ENCODE results near the gene TRAF4.

TRAF4 gene

GRCh38 chr17:28748852-28749515, 5.2 kb downstream of the TRAF4 start:
- DNase-seq (ENCODE audit: low read depth) = no peak
- no peak for TF ChIP-seq CTCF (conservative IDR thresholded peaks at IDR 0.05; ENCODE audit: low read length)

DNA sequence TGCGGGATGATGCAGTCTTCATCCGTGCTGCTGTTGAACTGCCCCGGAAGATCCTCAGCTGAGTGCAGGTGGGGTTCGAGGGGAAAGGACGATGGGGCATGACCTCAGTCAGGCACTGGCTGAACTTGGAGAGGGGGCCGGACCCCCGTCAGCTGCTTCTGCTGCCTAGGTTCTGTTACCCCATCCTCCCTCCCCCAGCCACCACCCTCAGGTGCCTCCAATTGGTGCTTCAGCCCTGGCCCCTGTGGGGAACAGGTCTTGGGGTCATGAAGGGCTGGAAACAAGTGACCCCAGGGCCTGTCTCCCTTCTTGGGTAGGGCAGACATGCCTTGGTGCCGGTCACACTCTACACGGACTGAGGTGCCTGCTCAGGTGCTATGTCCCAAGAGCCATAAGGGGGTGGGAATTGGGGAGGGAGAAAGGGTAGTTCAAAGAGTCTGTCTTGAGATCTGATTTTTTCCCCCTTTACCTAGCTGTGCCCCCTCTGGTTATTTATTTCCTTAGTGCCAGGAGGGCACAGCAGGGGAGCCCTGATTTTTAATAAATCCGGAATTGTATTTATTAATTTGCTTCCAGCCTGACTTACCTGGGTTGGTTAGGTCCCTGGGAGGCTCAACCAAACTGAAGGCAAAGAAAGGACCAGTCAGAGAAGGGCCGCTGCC, 5.8 kb downstream of the TRAF4 start:
- TF ChIP-seq CTCF (conservative IDR thresholded peaks at IDR 0.05; ENCODE audit: low read length) = no peak
- DNase-seq (ENCODE audit: low read depth) = no peak
- H3K4me3 ChIP-seq (ENCODE audit: low read length) = no peak overlapping the region

More at GRCh38 chr17:28748852-28749515, 5.2 kb downstream of the TRAF4 start:
- no peak overlapping the region for H3K4me3 ChIP-seq (ENCODE audit: low read length)

DNA sequence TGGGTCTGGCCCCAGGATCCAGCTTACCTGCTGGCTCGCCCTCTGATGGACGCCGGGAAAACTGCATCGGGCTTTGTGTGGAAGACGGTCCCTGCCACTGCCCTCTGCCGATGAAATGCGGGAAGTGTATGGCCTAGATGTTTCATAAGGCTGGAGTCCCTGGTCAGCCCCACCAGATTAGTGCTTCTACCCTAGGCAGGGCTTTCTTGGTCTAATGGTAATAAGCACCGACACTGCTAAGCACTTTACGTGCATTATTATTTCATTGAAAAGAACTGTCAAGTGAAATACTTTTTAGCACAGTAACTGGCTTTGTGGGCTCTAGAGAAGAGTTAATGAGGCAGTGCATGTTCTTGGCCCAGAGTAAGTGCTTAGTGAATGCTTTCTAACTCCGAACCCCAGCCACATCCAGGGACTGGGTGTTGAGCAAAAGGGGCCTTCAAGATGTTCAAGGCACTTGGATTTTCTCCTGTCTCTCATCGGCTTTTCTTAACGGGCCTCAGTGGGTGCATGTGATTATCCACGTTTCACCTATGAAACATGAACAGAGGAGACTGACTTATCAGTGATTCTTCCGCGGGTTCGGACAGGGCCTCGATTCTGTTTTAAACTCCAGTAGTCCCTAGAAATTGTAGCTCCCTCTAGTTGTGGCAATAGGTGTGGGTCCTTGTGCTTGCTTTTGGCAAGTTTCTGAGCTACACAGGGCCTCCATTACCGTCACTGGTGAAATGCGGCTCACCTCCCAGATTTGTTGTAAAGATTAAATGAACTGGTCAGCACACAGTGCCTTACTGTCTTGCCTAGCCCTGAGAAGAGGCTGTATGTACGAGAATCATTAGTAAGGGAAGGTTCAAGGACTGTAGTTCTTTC, 6.6 kb downstream of the TRAF4 start:
- no peak overlapping the region for H3K4me3 ChIP-seq (ENCODE audit: low read length)
- peak; percentile 100 for TF ChIP-seq CTCF (conservative IDR thresholded peaks at IDR 0.05; ENCODE audit: low read length)
- peak; percentile 90 for DNase-seq (ENCODE audit: low read depth)

GRCh38 chr17:28751600-28752366, 8.0 kb downstream of the TRAF4 start:
- no peak for DNase-seq (ENCODE audit: low read depth)
- no peak overlapping the region for H3K4me3 ChIP-seq (ENCODE audit: low read length)
- no peak for TF ChIP-seq CTCF (conservative IDR thresholded peaks at IDR 0.05; ENCODE audit: low read length)

- no peak for DNase-seq (ENCODE audit: low read depth)
- TF ChIP-seq CTCF (conservative IDR thresholded peaks at IDR 0.05; ENCODE audit: low read length) = no peak
- no peak overlapping the region for H3K4me3 ChIP-seq (ENCODE audit: low read length)
Measured at GRCh38 chr17:28755486-28755885, 11.7 kb downstream of the TRAF4 start.

GRCh38 chr17:28756049-28756804, 12.4 kb downstream of the TRAF4 start:
- no peak for TF ChIP-seq CTCF (conservative IDR thresholded peaks at IDR 0.05; ENCODE audit: low read length)
- no peak for DNase-seq (ENCODE audit: low read depth)
- H3K4me3 ChIP-seq (ENCODE audit: low read length) = no peak overlapping the region

Measured in AG10803 (cell line).